Calu3 (cell line): Measurements from ENCODE around the gene FADS1. TPM values are rescaled to one million over a fixed set of nuclear protein-coding genes. Genes with fewer than 3 reads are reported as not detected.
A peak's percentile ranks its signal among the peaks of the same experiment; 100 is the strongest.

Experiments used
- BruUV-seq: library from RNA; stranded (reverse); fragments of 400-500 nt; replicated peaks from 2 replicates; lab custom pipeline; 2021; lab: Mats Ljungman, UMichigan
- CTCF ChIA-PET: fragments of 300-600 bp; sonication (Branson Sonifier 250); formaldehyde crosslinking; loops from one replicate; lab custom pipeline; 2022; ENCODE audit warnings: antibody characterized with exemption; lab: Charles Lee
- DNase-seq: peaks from one replicate; pipeline ENCODE4 v3.0.0; 2022
- H3K27ac Mint-ChIP-seq: one replicate; pipeline ENCODE4 v1.8.0; 2022; ENCODE audit warnings: mixed read lengths; ENCODE audit not compliant: unreplicated experiment
- H3K27me3 Mint-ChIP-seq: one replicate; pipeline ENCODE4 v1.8.0; 2022; ENCODE audit warnings: mixed read lengths; ENCODE audit not compliant: unreplicated experiment
- H3K36me3 Mint-ChIP-seq: one replicate; pipeline ENCODE4 v1.8.0; 2022; ENCODE audit warnings: mild to moderate bottlenecking, moderate library complexity, mixed read lengths; ENCODE audit not compliant: insufficient read depth, unreplicated experiment
- H3K4me1 Mint-ChIP-seq: one replicate; pipeline ENCODE4 v1.8.0; 2022; ENCODE audit warnings: mild to moderate bottlenecking, low read depth, mixed read lengths; ENCODE audit not compliant: unreplicated experiment
- H3K4me3 Mint-ChIP-seq: one replicate; pipeline ENCODE4 v1.8.0; 2022; ENCODE audit warnings: mild to moderate bottlenecking, low read depth, moderate library complexity, mixed read lengths; ENCODE audit not compliant: unreplicated experiment
- H3K9me3 Mint-ChIP-seq: one replicate; pipeline ENCODE4 v1.8.0; 2022; ENCODE audit warnings: low read depth, mixed read lengths; ENCODE audit not compliant: unreplicated experiment
- intact Hi-C: fragments of 100-400 bp; cut with micrococcal nuclease; formaldehyde crosslinking; loops from one replicate; pipeline ENCODE4 v1.10.0; 2022; ENCODE audit not compliant: unreplicated experiment
- total RNA-seq: library from RNA; stranded (reverse); gene quantifications from 2 replicates; pipeline ENCODE4 v1.2.3, GENCODE V29; 2022
- TF ChIP-seq, protein P1 (sequence below): fragments of 200-600 bp; IDR thresholded peaks from one replicate; pipeline ENCODE4 v1.8.0; 2022; ENCODE audit warnings: antibody characterized with exemption; ENCODE audit not compliant: unreplicated experiment

Gene FADS1
- total RNA-seq, 1 experiment from 2014 or later = 74.1 TPM

DNA sequence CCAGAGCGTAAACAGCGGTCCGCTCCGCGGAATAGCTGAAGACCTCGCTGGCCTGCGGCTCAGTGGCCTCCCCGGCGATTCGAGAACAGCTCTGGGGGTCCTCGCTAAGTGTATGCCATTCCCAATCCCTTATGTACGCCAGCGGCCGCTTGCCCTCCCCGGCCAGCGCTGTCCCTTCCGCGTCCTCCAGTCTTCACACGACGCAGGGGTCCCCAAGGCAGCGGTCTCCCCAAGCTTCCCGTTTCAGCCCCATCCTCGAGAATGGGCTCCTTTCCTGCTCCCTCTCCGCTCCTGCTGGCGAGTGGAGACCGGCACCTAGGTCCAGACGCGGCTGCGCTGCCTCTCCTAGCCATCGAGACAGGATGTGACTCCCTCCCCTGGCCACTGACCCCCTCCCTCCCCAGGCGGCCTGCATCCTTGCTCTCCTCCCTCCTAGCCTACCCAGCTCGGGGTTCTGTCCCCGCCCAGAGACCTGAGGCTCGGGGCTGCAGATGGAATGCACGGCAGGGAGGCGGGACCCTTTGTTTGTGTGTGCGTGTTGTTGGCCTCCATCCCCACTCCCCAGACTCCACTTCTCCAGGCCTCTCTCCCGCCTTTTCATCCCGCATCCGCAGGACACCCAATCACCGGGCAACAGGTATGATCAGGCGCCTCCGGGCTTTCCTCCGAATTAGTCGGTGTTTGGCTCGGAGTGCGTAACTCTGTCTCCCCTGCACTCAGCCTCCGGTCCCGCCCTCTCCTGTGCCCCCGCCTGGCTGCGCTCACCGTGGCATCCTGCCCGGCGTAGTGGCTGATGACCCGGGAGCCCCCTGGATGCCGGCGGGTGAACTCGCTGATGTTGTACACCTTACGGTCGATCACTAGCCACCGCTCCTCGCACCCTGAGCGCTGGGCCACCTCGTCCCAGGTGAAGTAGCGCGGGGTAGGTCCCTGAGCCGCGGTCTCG is 740 bp downstream of the FADS1 start:
- H3K9me3 Mint-ChIP-seq = peaks cover 2% of the 10 kb centered on the region
- BruUV-seq = no TSS peak
- H3K27me3 Mint-ChIP-seq = no peaks in the 10 kb centered on the region
- H3K27ac Mint-ChIP-seq = peak overlapping the region; percentile 91
- peak; percentile 66 for DNase-seq
- CTCF ChIA-PET = interaction anchor here (0.6 to 3.9 kb wide), 4 partner anchors 19 to 266 kb away, joined by 3 to 21 read pairs (median 3); partner anchors contain the start of genes FEN1 and TMEM258
- intact Hi-C loops = no loop called here
- H3K36me3 Mint-ChIP-seq = peaks cover 39% of the 10 kb centered on the region
- TF ChIP-seq, protein P1, sequence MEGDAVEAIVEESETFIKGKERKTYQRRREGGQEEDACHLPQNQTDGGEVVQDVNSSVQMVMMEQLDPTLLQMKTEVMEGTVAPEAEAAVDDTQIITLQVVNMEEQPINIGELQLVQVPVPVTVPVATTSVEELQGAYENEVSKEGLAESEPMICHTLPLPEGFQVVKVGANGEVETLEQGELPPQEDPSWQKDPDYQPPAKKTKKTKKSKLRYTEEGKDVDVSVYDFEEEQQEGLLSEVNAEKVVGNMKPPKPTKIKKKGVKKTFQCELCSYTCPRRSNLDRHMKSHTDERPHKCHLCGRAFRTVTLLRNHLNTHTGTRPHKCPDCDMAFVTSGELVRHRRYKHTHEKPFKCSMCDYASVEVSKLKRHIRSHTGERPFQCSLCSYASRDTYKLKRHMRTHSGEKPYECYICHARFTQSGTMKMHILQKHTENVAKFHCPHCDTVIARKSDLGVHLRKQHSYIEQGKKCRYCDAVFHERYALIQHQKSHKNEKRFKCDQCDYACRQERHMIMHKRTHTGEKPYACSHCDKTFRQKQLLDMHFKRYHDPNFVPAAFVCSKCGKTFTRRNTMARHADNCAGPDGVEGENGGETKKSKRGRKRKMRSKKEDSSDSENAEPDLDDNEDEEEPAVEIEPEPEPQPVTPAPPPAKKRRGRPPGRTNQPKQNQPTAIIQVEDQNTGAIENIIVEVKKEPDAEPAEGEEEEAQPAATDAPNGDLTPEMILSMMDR = peak; percentile 6
- H3K4me3 Mint-ChIP-seq = peak overlapping the region; percentile 89
- H3K4me1 Mint-ChIP-seq = peaks cover 8% of the 10 kb centered on the region

DNA sequence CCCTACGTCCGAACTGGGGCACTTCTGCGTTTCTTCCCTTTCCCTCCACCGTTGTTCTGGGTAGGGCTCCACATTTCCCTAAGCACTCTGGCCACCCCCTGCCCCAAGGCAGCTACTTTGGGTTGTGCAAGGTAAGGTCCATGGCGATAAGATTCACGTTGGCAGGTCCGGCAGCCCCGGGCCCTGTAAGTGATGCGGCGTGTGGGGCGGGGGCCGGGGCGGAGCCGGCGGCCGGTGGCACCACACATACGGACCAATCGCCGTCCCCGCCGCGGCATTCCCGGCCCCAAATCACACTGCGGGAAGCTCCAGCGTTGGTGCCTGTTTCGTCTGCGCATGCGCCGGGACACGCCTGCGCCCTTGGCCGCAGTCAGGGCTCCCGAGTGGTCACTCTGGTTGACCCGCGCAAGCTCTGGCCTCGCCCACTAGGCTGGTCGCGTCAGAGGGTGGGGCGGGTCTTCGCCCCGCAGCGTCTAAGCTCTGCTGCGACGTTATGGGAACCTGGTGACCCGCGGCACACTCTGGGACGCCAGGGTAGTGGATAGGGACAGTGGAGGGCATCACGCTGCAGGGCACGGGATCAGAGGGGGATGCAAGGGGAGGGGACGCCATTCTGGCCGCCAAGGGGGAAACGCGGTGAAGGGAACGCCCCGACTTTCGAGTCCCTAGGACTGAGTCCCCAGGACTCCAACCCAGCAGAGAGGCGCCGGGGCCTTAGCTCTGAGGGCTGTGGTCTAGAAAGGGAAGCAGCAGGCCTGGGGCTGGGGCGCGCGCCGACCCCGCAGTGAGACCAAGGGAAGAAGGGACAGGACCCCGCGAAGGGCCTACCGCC is 1.6 kb downstream of the FADS1 start:
- no peaks in the 10 kb centered on the region for H3K27me3 Mint-ChIP-seq
- peak; percentile 95 for DNase-seq
- peaks cover 2% of the 10 kb centered on the region for H3K9me3 Mint-ChIP-seq
- TSS peak; percentile 56 for BruUV-seq
- H3K4me3 Mint-ChIP-seq = peak overlapping the region; percentile 89
- intact Hi-C loops = no loop called here
- CTCF ChIA-PET = interaction anchor here (0.6 to 3.9 kb wide), 6 partner anchors 11 to 248 kb away, joined by 3 to 21 read pairs (median 3); partner anchors contain the start of genes FEN1 and TMEM258
- peak overlapping the region; percentile 91 for H3K27ac Mint-ChIP-seq
- H3K4me1 Mint-ChIP-seq = peaks cover 8% of the 10 kb centered on the region
- TF ChIP-seq, protein P1 = no peak
- H3K36me3 Mint-ChIP-seq = peaks cover 39% of the 10 kb centered on the region

DNA sequence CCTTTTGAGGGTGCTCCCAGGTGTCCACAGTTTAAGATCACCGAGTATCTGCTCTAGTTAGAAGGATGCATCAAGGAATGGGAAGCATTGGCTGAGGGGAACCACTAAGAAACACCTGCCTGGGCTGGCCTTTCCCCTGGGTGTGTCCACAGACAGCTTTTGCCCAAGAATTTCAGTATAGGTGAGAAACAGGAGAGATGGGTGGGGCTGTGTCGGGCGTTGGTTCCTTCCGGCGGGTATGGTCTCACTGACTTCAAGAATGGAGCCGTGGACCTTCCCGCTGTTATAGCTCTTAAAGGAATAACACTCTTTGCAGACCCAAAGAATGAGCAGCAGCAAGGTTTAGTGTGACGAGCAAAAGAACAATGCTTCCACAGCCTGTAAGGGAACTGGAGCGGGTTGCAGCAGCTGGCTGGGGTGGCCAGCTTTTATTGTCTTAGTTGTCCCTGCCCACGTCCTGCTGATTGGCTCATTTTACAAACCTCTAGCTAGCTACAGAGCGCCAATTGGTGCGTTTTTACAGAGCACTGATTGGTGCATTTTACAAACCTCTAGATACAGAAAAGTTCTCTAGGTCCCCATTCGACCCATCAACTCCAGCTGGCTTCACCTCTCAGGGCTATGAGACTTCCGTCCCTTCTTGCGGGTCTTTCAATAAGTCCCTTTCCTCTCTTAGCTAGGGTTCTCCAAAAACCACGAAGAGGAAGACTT is 2.4 kb downstream of the FADS1 start:
- H3K27me3 Mint-ChIP-seq = no peaks in the 10 kb centered on the region
- peaks cover 8% of the 10 kb centered on the region for H3K4me1 Mint-ChIP-seq
- CTCF ChIA-PET = interaction anchor here (0.6 to 3.9 kb wide), 6 partner anchors 11 to 247 kb away, joined by 3 to 21 read pairs (median 3); partner anchors contain the start of genes FEN1 and TMEM258
- TF ChIP-seq, protein P1 = no peak
- no peak for DNase-seq
- peak overlapping the region; percentile 89 for H3K4me3 Mint-ChIP-seq
- H3K9me3 Mint-ChIP-seq = peaks cover 2% of the 10 kb centered on the region
- H3K36me3 Mint-ChIP-seq = peaks cover 39% of the 10 kb centered on the region
- intact Hi-C loops = no loop called here
- BruUV-seq = TSS peak; percentile 48
- H3K27ac Mint-ChIP-seq = peak overlapping the region; percentile 91
